H9 (cell line): ENCODE data around the gene SSB. TPM values are rescaled to one million over a fixed set of nuclear protein-coding genes. Genes with fewer than 3 reads are reported as not detected.
"Not testable (repeated sequence)": the region's sequence is repeated elsewhere in the genome, so short reads cannot be mapped to it uniquely, and the experiment has no call there.

Experiments used
- DNase-seq: peaks from one replicate; pipeline ENCODE4 v3.0.0-alpha.2; 2017
- H2AFZ ChIP-seq: one replicate; pipeline ENCODE4 v1.6.1; 2013; ENCODE audit warnings: mild to moderate bottlenecking, low read length, control low read depth, moderate library complexity
- H2AK5ac ChIP-seq: 2 replicates; pipeline ENCODE4 v1.6.1; 2013; ENCODE audit warnings: low read length, control low read depth, mixed read lengths; ENCODE audit not compliant: insufficient read length
- H2BK120ac ChIP-seq: one replicate; pipeline ENCODE4 v1.6.1; 2013; ENCODE audit warnings: low read depth, mild to moderate bottlenecking, low read length, control low read depth, inconsistent platforms; ENCODE audit not compliant: poor library complexity, severe bottlenecking
- H2BK12ac ChIP-seq: 2 replicates; pipeline ENCODE4 v1.6.1; 2013; ENCODE audit warnings: low read length, control low read depth, mixed read lengths, low read depth; ENCODE audit not compliant: insufficient read length
- H2BK15ac ChIP-seq: 2 replicates; pipeline ENCODE4 v1.6.1; 2013; ENCODE audit warnings: low read depth, low read length, control low read depth
- H2BK20ac ChIP-seq: one replicate; pipeline ENCODE4 v1.6.1; 2013; ENCODE audit warnings: low read depth, mild to moderate bottlenecking, low read length, control low read depth, inconsistent platforms; ENCODE audit not compliant: poor library complexity, severe bottlenecking
- H2BK5ac ChIP-seq: 2 replicates; pipeline ENCODE4 v1.6.1; 2013; ENCODE audit warnings: low read length, control low read depth, mixed read lengths; ENCODE audit not compliant: insufficient read length
- H3K14ac ChIP-seq: 2 replicates; pipeline ENCODE4 v1.6.1; 2013; ENCODE audit warnings: low read length, control low read depth; ENCODE audit not compliant: insufficient read depth
- H3K18ac ChIP-seq: 2 replicates; pipeline ENCODE4 v1.6.1; 2013; ENCODE audit warnings: low read depth, mild to moderate bottlenecking, mixed read lengths, low read length, control low read depth; ENCODE audit not compliant: insufficient read length
- H3K23ac ChIP-seq: 2 replicates; pipeline ENCODE4 v1.6.1; 2013; ENCODE audit warnings: low read length, control low read depth, mixed read lengths, low read depth; ENCODE audit not compliant: insufficient read length
- H3K23me2 ChIP-seq: 2 replicates; pipeline ENCODE4 v1.6.1; 2013; ENCODE audit warnings: low read depth, mild to moderate bottlenecking, mixed read lengths, low read length, control low read depth; ENCODE audit not compliant: insufficient read length, poor library complexity, severe bottlenecking
- H3K27ac ChIP-seq: 2 replicates; pipeline ENCODE4 v1.5.1; 2013; ENCODE audit warnings: low read length, control low read depth, mixed read lengths, low read depth; ENCODE audit not compliant: insufficient read length
- H3K27me3 ChIP-seq: 2 replicates; pipeline ENCODE4 v1.6.1; 2013; ENCODE audit warnings: low read length, control low read depth, inconsistent platforms; ENCODE audit not compliant: insufficient read depth
- H3K4ac ChIP-seq: 2 replicates; pipeline ENCODE4 v1.6.1; 2013; ENCODE audit warnings: low read depth, mild to moderate bottlenecking, control low read depth, inconsistent platforms, low read length, moderate library complexity
- H3K4me1 ChIP-seq: 2 replicates; pipeline ENCODE4 v1.6.1; 2013; ENCODE audit warnings: low read length, control low read depth, inconsistent platforms; ENCODE audit not compliant: insufficient read depth
- H3K4me2 ChIP-seq: 2 replicates; pipeline ENCODE4 v1.6.1; 2013; ENCODE audit warnings: low read length, control low read depth, mixed read lengths; ENCODE audit not compliant: insufficient read length, insufficient read depth
- H3K56ac ChIP-seq: 2 replicates; pipeline ENCODE4 v1.6.1; 2013; ENCODE audit warnings: low read depth, mild to moderate bottlenecking, mixed read lengths, low read length, control low read depth; ENCODE audit not compliant: insufficient read length
- H3K79me1 ChIP-seq: 2 replicates; pipeline ENCODE4 v1.6.1; 2013; ENCODE audit warnings: low read depth, mild to moderate bottlenecking, moderate library complexity, low read length, control low read depth, inconsistent platforms; ENCODE audit not compliant: insufficient read depth, poor library complexity, severe bottlenecking
- H3K79me2 ChIP-seq: 2 replicates; pipeline ENCODE4 v1.6.1; 2013; ENCODE audit warnings: low read length, control low read depth, inconsistent platforms; ENCODE audit not compliant: insufficient read depth
- H3K9ac ChIP-seq: 2 replicates; pipeline ENCODE4 v1.6.1; 2013; ENCODE audit warnings: low read length, control low read depth, mixed read lengths; ENCODE audit not compliant: insufficient read length; ENCODE audit errors: extremely low read depth
- H3K9me3 ChIP-seq: one replicate; pipeline ENCODE4 v1.6.1; 2013; ENCODE audit warnings: low read depth, low read length, inconsistent platforms; ENCODE audit not compliant: control insufficient read depth
- H3T11ph ChIP-seq: one replicate; pipeline ENCODE4 v1.6.1; 2013; ENCODE audit warnings: mild to moderate bottlenecking, low read length, control low read depth, inconsistent platforms
- H4K20me1 ChIP-seq: one replicate; pipeline ENCODE4 v1.6.1; 2013; ENCODE audit not compliant: control insufficient read depth, insufficient read length, insufficient read depth
- H4K5ac ChIP-seq: 2 replicates; pipeline ENCODE4 v1.6.1; 2013; ENCODE audit warnings: low read depth, mild to moderate bottlenecking, mixed read lengths, low read length, control low read depth; ENCODE audit not compliant: insufficient read length
- H4K8ac ChIP-seq: replicated peaks from 2 replicates; pipeline ENCODE4 v1.6.1; 2013; ENCODE audit warnings: low read length, control low read depth, mixed read lengths, low read depth; ENCODE audit not compliant: insufficient read length
- H4K91ac ChIP-seq: 2 replicates; pipeline ENCODE4 v1.6.1; 2013; ENCODE audit warnings: low read depth, mild to moderate bottlenecking, moderate library complexity, mixed read lengths, low read length, control low read depth; ENCODE audit not compliant: insufficient read length
- H3K27ac Mint-ChIP-seq, 3 experiments: 2 replicates in 2 of 3; 3 replicates in 1 of 3; pipeline ENCODE4 v1.8.0; 2020 to 2021; ENCODE audit warnings: mixed read lengths in 3 of 3, mild to moderate bottlenecking in 1 of 3, moderate library complexity in 1 of 3
- H3K27me3 Mint-ChIP-seq: 2 replicates; pipeline ENCODE4 v1.8.0; 2021; ENCODE audit warnings: low read depth, mild to moderate bottlenecking, moderate library complexity, mixed read lengths
- H3K36me3 Mint-ChIP-seq, 3 experiments: 2 replicates in 2 of 3; 3 replicates in 1 of 3; pipeline ENCODE4 v1.8.0; 2020 to 2021; ENCODE audit warnings: low read depth in 3 of 3, mixed read lengths in 3 of 3; ENCODE audit not compliant: insufficient read depth in 1 of 3
- H3K4me1 Mint-ChIP-seq, 2 experiments: 2 replicates each; pipeline ENCODE4 v1.8.0; 2020; ENCODE audit warnings: mixed read lengths in 2 of 2
- H3K4me3 Mint-ChIP-seq, 2 experiments: 2 replicates in 1 of 2; 3 replicates in 1 of 2; pipeline ENCODE4 v1.8.0; 2020 to 2021; ENCODE audit warnings: mild to moderate bottlenecking in 2 of 2, mixed read lengths in 2 of 2, moderate library complexity in 1 of 2
- H3K9me3 Mint-ChIP-seq, 2 experiments: 2 replicates in 1 of 2; 3 replicates in 1 of 2; pipeline ENCODE4 v1.8.0; 2020; ENCODE audit warnings: mild to moderate bottlenecking in 2 of 2, mixed read lengths in 2 of 2, moderate library complexity in 1 of 2
- WGBS: extraction: QIAGEN DNeasy Blood & Tissue Kit; methylation state at CpG from one replicate; pipeline ENCODE4 v1.1.7; 2013; ENCODE audit warnings: missing lambda C conversion rate, low lambda C conversion rate, mixed read lengths; ENCODE audit not compliant: insufficient read length; ENCODE audit errors: extremely low coverage; 5-methylcytosine and 5-hydroxymethylcytosine counted together
- total RNA-seq: library from RNA; stranded (reverse); gene quantifications from 2 replicates; pipeline ENCODE4 v1.2.1, GENCODE V29; 2021
- TF ChIP-seq, protein P1 (sequence below): fragments of 200-600 bp; sonication (generic); conservative IDR thresholded peaks from 3 replicates; pipeline ENCODE4 v1.8.0; 2021; ENCODE audit warnings: antibody characterized with exemption, mild to moderate bottlenecking

The SSB gene
- total RNA-seq, 1 experiment from 2014 or later: 248 TPM

- Histone ChIP-seq H4K91ac (no peak overlapping the region), H2BK15ac (no peak overlapping the region), H3K23me2 (no peaks in the 10 kb centered on the region), H3K27ac (no peak overlapping the region), H3K4me2 (no peak overlapping the region), H2AFZ (no peak overlapping the region), H3K14ac (no peak overlapping the region), H3K18ac (no peak overlapping the region), H2BK120ac (no peak overlapping the region), H2AK5ac (no peak overlapping the region), H3K4me1 (no peaks in the 10 kb centered on the region), H4K8ac (no peak overlapping the region), H4K20me1 (no peaks in the 10 kb centered on the region), H3K79me2 (peaks cover 3% of the 10 kb centered on the region; the same call in 1 of the 2 replicates), H3K27me3 (no peaks in the 10 kb centered on the region), H4K5ac (no peak overlapping the region), H3K9ac (no peak overlapping the region), H3K4ac (no peak overlapping the region), H3K9me3 (no peaks in the 10 kb centered on the region), H3K79me1 (peaks cover 3% of the 10 kb centered on the region), H2BK20ac (no peak overlapping the region), H3K56ac (no peak overlapping the region), H3K23ac (no peak overlapping the region), H2BK5ac (no peak overlapping the region), H2BK12ac (no peak overlapping the region), H3T11ph (no peak overlapping the region)
- H3K27me3 Mint-ChIP-seq: no peaks in the 10 kb centered on the region; the same call in 1 of the 2 replicates
- TF ChIP-seq, protein P1, sequence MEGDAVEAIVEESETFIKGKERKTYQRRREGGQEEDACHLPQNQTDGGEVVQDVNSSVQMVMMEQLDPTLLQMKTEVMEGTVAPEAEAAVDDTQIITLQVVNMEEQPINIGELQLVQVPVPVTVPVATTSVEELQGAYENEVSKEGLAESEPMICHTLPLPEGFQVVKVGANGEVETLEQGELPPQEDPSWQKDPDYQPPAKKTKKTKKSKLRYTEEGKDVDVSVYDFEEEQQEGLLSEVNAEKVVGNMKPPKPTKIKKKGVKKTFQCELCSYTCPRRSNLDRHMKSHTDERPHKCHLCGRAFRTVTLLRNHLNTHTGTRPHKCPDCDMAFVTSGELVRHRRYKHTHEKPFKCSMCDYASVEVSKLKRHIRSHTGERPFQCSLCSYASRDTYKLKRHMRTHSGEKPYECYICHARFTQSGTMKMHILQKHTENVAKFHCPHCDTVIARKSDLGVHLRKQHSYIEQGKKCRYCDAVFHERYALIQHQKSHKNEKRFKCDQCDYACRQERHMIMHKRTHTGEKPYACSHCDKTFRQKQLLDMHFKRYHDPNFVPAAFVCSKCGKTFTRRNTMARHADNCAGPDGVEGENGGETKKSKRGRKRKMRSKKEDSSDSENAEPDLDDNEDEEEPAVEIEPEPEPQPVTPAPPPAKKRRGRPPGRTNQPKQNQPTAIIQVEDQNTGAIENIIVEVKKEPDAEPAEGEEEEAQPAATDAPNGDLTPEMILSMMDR: no peak
- H3K36me3 Mint-ChIP-seq: peaks cover 15 to 26% (median 16%) of the 10 kb centered on the region in 3 experiments
- peak overlapping the region in 1 of 3 experiments; percentile 13; a peak in 1 of 7 replicates for H3K27ac Mint-ChIP-seq
- peaks cover 0 to 5% of the 10 kb centered on the region in 2 experiments; a peak in 3 of 4 replicates for H3K4me1 Mint-ChIP-seq
- H3K9me3 Mint-ChIP-seq: peaks cover 0 to 2% of the 10 kb centered on the region in 2 experiments; a peak in 1 of 5 replicates
- no peak overlapping the region for H3K4me3 Mint-ChIP-seq
- DNase-seq: no peak
- WGBS: no CpG with 5 or more reads among the region's 2 CpGs
Measured at GRCh38 chr2:169845016-169845415, 46.3 kb downstream of the SSB start.

DNA sequence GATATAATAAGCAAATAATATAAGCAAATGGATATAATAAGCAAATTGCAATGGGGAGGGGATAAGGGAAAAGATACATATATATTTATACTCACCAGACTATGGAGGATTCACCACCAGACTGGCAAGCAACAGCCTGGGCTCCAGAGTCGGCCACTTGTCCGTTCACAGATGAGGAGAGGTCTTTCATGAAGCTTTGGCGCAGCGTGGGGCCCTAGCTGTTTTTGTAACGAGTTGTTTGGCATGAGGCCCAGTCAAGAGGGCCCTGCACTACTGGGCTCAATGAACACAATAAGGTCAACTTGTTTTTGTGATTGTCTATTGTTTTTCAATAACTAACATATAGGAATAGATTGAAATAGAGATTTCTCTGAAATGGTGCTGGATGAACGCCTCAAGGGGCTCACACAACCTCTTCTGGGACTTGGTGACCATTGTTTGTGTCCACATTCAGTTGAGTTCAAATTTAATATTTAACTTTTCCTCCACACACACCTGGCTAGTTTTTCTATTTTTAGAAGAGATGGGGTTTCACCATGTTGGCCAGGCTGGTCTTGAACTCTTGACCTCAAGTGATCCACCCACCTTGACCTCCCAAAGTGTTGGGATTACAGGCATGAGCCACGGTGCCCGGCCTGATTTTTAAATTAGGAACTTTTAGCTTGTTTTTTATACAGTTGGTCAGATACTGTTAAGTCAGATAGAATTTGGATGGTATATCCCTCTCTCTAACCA is 50.5 kb downstream of the SSB start:
- not testable (repeated sequence) for H4K8ac ChIP-seq, H4K91ac ChIP-seq, H3K14ac ChIP-seq, DNase-seq, H3K9ac ChIP-seq, H3T11ph ChIP-seq, H2BK20ac ChIP-seq, H3K79me2 ChIP-seq, H3K9me3 ChIP-seq, H3K18ac ChIP-seq, H3K27ac ChIP-seq, H2BK5ac ChIP-seq, H3K9me3 Mint-ChIP-seq, H2BK15ac ChIP-seq, H3K23me2 ChIP-seq, H3K79me1 ChIP-seq, H3K23ac ChIP-seq, H3K27me3 ChIP-seq, H2BK12ac ChIP-seq, H3K4me2 ChIP-seq, H2AFZ ChIP-seq, H4K5ac ChIP-seq, H2AK5ac ChIP-seq, H3K27me3 Mint-ChIP-seq, H3K4me1 ChIP-seq, H3K4me1 Mint-ChIP-seq, H4K20me1 ChIP-seq, H3K56ac ChIP-seq, H3K4ac ChIP-seq, H3K27ac Mint-ChIP-seq, H2BK120ac ChIP-seq, H3K4me3 Mint-ChIP-seq
- no CpG with 5 or more reads among the region's 8 CpGs for WGBS
- H3K36me3 Mint-ChIP-seq: peaks cover 8 to 20% (median 10%) of the 10 kb centered on the region in 3 experiments; a peak in 5 of 7 replicates
